Tibial nerve (tissue), 4 donors: ENCODE measurements around the gene MAP1A. TPM values are rescaled to one million over a fixed set of nuclear protein-coding genes. Genes with fewer than 3 reads are reported as not detected.

Experiments
- DNase-seq, 2 donors: peaks; one replicate each; pipeline ENCODE4 v3.0.0-alpha.2; 2019; ENCODE audit warnings: low spot score in 2 of 2
- H3K27ac ChIP-seq, 4 donors: fragments of 200-600 bp; sonication (generic) in 3 of 4; one replicate each; pipeline ENCODE4 v1.5.1; 2017 to 2019; ENCODE audit warnings: mild to moderate bottlenecking in 1 of 4
- H3K27me3 ChIP-seq, 2 donors: fragments of 200-600 bp; sonication (generic) in 1 of 2; one replicate each; pipeline versions ENCODE4 v1.5.1 to v1.6.0; 2017 to 2019
- H3K36me3 ChIP-seq, 3 donors: fragments of 200-600 bp; sonication (generic); one replicate each; pipeline ENCODE4 v1.5.1; 2018 to 2019
- H3K4me1 ChIP-seq, 4 donors: fragments of 200-600 bp; sonication (generic) in 3 of 4; one replicate each; pipeline ENCODE4 v1.5.1; 2017 to 2019
- H3K4me3 ChIP-seq, 4 donors: fragments of 200-600 bp; sonication (generic) in 3 of 4; one replicate each; pipeline ENCODE4 v1.5.1; 2017 to 2019; ENCODE audit warnings: mild to moderate bottlenecking in 1 of 4, moderate library complexity in 1 of 4
- H3K9me3 ChIP-seq, 4 donors: fragments of 200-600 bp; sonication (generic) in 3 of 4; one replicate each; pipeline ENCODE4 v1.5.1; 2017 to 2019
- EP300 ChIP-seq, 2 donors: sonication (generic); formaldehyde crosslinking; IDR thresholded peaks; one replicate each; pipeline ENCODE4 v1.6.1; 2017; ENCODE audit warnings: antibody characterized with exemption in 2 of 2, mild to moderate bottlenecking in 1 of 2
- POLR2A ChIP-seq, 2 donors: fragments of 450-650 bp; IDR thresholded peaks; one replicate each; pipeline ENCODE4 v1.6.1; 2017; ENCODE audit warnings: antibody characterized with exemption in 2 of 2, mild to moderate bottlenecking in 2 of 2, moderate library complexity in 2 of 2
- whole genome bisulfite sequencing, 2 donors: methylation state at CpG; one replicate each; pipeline ENCODE4 v1.1.5; 2018; 5-methylcytosine and 5-hydroxymethylcytosine counted together
- total RNA-seq, 4 donors: library from RNA; depleted of rRNA; stranded (reverse); fragments of >200 nt; gene quantifications; one replicate each; pipeline ENCODE4 v1.1.0, GENCODE V29; 2016
- TF ChIP-seq, protein P1 (sequence below), 5 experiments: fragments of 200-600 bp in 3 of 5; fragments of 450-650 bp in 2 of 5; sonication (generic) in 3 of 5; IDR thresholded peaks; one replicate each; pipeline ENCODE4 v1.5.1; 2016 to 2019; ENCODE audit warnings: antibody characterized with exemption in 5 of 5, mild to moderate bottlenecking in 3 of 5, moderate library complexity in 2 of 5

The MAP1A gene
- total RNA-seq, 4 donors from 2014 or later = 17.4 to 23.7 (median 21.3) TPM

DNA sequence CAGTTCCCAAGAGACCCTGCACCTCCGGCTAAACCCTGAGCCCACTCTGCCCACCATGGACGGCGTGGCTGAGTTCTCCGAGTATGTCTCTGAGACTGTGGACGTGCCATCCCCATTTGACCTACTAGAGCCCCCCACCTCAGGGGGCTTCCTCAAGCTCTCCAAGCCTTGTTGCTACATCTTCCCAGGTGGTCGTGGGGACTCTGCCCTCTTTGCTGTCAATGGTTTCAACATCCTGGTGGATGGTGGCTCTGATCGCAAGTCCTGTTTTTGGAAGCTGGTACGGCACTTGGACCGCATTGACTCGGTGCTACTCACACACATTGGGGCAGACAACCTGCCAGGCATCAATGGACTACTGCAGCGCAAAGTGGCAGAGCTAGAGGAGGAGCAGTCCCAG is 4.0 kb downstream of the MAP1A start:
- DNase-seq = no peak
- Histone ChIP-seq H3K4me1 (peaks cover 0 to 28% (median 12%) of the 10 kb centered on the region in 4 donors), H3K36me3 (peaks cover 0 to 66% (median 4%) of the 10 kb centered on the region in 3 donors), H3K27me3 (no peaks in the 10 kb centered on the region), H3K4me3 (no peak overlapping the region), H3K27ac (no peak overlapping the region), H3K9me3 (peaks cover 0 to 35% (median 0%) of the 10 kb centered on the region in 4 donors)
- no peak for TF ChIP-seq POLR2A (IDR thresholded peaks at IDR 0.05)
- no peak for TF ChIP-seq EP300 (IDR thresholded peaks at IDR 0.05)
- TF ChIP-seq, protein P1, sequence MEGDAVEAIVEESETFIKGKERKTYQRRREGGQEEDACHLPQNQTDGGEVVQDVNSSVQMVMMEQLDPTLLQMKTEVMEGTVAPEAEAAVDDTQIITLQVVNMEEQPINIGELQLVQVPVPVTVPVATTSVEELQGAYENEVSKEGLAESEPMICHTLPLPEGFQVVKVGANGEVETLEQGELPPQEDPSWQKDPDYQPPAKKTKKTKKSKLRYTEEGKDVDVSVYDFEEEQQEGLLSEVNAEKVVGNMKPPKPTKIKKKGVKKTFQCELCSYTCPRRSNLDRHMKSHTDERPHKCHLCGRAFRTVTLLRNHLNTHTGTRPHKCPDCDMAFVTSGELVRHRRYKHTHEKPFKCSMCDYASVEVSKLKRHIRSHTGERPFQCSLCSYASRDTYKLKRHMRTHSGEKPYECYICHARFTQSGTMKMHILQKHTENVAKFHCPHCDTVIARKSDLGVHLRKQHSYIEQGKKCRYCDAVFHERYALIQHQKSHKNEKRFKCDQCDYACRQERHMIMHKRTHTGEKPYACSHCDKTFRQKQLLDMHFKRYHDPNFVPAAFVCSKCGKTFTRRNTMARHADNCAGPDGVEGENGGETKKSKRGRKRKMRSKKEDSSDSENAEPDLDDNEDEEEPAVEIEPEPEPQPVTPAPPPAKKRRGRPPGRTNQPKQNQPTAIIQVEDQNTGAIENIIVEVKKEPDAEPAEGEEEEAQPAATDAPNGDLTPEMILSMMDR (IDR thresholded peaks at IDR 0.05) = no peak
- 92 to 95% methylated on average over 11 of the region's 11 CpGs for WGBS, 2 donors

DNA sequence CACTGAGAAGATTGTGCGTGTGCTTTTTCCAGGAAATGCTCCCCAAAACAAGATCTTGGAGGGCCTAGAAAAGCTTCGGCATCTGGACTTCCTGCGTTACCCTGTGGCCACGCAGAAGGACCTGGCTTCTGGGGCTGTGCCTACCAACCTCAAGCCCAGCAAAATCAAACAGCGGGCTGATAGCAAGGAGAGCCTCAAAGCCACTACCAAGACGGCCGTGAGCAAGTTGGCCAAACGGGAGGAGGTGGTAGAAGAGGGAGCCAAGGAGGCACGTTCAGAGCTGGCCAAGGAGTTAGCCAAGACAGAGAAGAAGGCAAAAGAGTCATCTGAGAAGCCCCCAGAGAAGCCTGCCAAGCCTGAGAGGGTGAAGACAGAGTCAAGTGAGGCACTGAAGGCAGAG is 4.8 kb downstream of the MAP1A start:
- peaks cover 0 to 35% (median 0%) of the 10 kb centered on the region in 4 donors for H3K9me3 ChIP-seq
- H3K27me3 ChIP-seq = no peaks in the 10 kb centered on the region
- 90 to 91% methylated on average over 9 of the region's 9 CpGs for WGBS, 2 donors
- H3K27ac ChIP-seq = no peak overlapping the region
- peaks cover 0 to 20% (median 7%) of the 10 kb centered on the region in 4 donors for H3K4me1 ChIP-seq
- H3K4me3 ChIP-seq = no peak overlapping the region
- H3K36me3 ChIP-seq = peaks cover 0 to 74% (median 4%) of the 10 kb centered on the region in 3 donors
- TF ChIP-seq, protein P1 (IDR thresholded peaks at IDR 0.05) = no peak
- TF ChIP-seq EP300 (IDR thresholded peaks at IDR 0.05) = no peak
- TF ChIP-seq POLR2A (IDR thresholded peaks at IDR 0.05) = no peak
- no peak for DNase-seq

DNA sequence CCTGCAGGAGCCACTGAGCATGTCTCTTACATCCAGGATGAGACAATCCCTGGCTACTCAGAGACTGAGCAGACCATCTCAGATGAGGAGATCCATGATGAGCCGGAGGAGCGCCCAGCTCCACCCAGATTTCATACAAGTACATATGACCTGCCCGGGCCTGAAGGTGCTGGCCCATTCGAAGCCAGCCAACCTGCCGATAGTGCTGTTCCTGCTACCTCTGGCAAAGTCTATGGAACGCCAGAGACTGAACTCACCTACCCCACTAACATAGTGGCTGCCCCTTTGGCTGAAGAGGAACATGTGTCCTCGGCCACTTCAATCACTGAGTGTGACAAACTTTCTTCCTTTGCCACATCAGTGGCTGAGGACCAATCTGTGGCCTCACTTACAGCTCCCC is 6.2 kb downstream of the MAP1A start:
- 94 to 97% methylated on average over 4 to 7 of the region's 7 CpGs for WGBS, 2 donors
- Histone ChIP-seq H3K36me3 (peaks cover 0 to 87% (median 4%) of the 10 kb centered on the region in 3 donors), H3K27ac (no peak overlapping the region), H3K27me3 (no peaks in the 10 kb centered on the region), H3K4me1 (peaks cover 0 to 8% (median 3%) of the 10 kb centered on the region in 4 donors), H3K9me3 (peaks cover 0 to 35% (median 0%) of the 10 kb centered on the region in 4 donors), H3K4me3 (no peak overlapping the region)
- no peak for DNase-seq
- TF ChIP-seq, protein P1 (IDR thresholded peaks at IDR 0.05) = no peak
- TF ChIP-seq POLR2A (IDR thresholded peaks at IDR 0.05) (no peak), EP300 (IDR thresholded peaks at IDR 0.05) (no peak)

DNA sequence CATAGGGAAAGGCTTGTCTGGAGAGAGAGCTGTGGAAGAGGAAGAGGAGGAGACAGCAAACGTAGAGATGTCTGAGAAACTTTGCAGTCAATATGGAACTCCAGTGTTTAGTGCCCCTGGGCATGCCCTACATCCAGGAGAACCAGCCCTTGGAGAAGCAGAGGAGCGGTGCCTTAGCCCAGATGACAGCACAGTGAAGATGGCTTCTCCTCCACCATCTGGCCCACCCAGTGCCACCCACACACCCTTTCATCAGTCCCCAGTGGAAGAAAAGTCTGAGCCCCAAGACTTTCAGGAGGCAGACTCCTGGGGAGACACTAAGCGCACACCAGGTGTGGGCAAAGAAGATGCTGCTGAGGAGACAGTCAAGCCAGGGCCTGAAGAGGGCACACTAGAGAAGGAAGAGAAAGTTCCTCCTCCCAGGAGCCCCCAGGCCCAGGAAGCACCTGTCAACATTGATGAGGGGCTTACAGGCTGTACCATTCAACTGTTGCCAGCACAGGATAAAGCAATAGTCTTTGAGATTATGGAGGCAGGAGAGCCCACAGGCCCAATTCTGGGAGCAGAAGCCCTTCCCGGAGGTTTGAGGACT is 6.9 kb downstream of the MAP1A start:
- peaks cover 0 to 1% (median 0%) of the 10 kb centered on the region in 4 donors for H3K4me1 ChIP-seq
- H3K27ac ChIP-seq = no peak overlapping the region
- TF ChIP-seq EP300 (IDR thresholded peaks at IDR 0.05) (no peak), POLR2A (IDR thresholded peaks at IDR 0.05) (no peak)
- no peak for DNase-seq
- H3K9me3 ChIP-seq = peaks cover 0 to 35% (median 0%) of the 10 kb centered on the region in 4 donors
- no peaks in the 10 kb centered on the region for H3K27me3 ChIP-seq
- H3K4me3 ChIP-seq = no peak overlapping the region
- 87 to 96% methylated on average over 4 of the region's 4 CpGs for WGBS, 2 donors
- H3K36me3 ChIP-seq = peaks cover 0 to 91% (median 4%) of the 10 kb centered on the region in 3 donors

DNA sequence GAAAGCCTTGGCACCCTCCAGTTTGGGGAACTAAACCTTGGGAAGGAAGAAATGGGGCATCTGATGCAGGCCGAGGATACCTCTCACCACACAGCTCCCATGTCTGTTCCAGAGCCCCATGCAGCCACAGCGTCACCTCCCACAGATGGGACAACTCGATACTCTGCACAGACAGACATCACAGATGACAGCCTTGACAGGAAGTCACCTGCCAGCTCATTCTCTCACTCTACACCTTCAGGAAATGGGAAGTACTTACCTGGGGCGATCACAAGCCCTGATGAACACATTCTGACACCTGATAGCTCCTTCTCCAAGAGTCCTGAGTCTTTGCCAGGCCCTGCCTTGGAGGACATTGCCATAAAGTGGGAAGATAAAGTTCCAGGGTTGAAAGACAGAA is 7.7 kb downstream of the MAP1A start:
- TF ChIP-seq, protein P1 (IDR thresholded peaks at IDR 0.05) = no peak
- H3K4me1 ChIP-seq = no peaks in the 10 kb centered on the region
- no peak for DNase-seq
- peaks cover 0 to 35% (median 0%) of the 10 kb centered on the region in 4 donors for H3K9me3 ChIP-seq
- H3K4me3 ChIP-seq = no peak overlapping the region
- peaks cover 0 to 96% (median 4%) of the 10 kb centered on the region in 3 donors for H3K36me3 ChIP-seq
- no peak overlapping the region for H3K27ac ChIP-seq
- no peaks in the 10 kb centered on the region for H3K27me3 ChIP-seq
- 93% methylated on average over 4 of the region's 4 CpGs for WGBS, 2 donors
